ENCODE data around the gene OSBPL10.
"Not testable (repeated sequence)": the region's sequence is repeated elsewhere in the genome, so short reads cannot be mapped to it uniquely, and the experiment has no call there.

The OSBPL10 gene

GRCh38 chr3:31892916-31893573, 88.0 kb downstream of the OSBPL10 start:
- in situ Hi-C loops (cut with MboI; ENCODE audit: low sequenced_read_pairs) = no loop called here

DNA sequence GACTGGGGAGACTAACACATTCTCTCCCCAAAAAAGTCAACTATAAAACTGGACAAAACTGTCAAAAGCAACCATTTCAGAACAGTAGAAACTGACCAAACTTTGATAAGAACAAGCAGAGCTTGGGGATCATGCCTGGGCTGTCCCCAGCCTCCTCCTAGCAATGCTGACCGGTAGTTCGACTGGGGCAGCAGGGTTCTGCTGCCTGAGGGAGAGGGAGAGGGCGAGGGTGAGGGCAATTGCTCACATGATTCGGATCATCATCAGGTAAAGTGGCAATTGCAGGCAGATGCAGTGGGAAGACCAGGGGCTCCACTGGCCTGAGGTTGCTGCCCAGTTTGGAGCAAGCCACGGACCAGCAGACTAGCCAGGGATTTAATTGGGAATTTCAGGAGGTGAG, 88.6 kb downstream of the OSBPL10 start:
- in situ Hi-C loops (cut with MboI; ENCODE audit: low sequenced_read_pairs) = no loop called here

DNA sequence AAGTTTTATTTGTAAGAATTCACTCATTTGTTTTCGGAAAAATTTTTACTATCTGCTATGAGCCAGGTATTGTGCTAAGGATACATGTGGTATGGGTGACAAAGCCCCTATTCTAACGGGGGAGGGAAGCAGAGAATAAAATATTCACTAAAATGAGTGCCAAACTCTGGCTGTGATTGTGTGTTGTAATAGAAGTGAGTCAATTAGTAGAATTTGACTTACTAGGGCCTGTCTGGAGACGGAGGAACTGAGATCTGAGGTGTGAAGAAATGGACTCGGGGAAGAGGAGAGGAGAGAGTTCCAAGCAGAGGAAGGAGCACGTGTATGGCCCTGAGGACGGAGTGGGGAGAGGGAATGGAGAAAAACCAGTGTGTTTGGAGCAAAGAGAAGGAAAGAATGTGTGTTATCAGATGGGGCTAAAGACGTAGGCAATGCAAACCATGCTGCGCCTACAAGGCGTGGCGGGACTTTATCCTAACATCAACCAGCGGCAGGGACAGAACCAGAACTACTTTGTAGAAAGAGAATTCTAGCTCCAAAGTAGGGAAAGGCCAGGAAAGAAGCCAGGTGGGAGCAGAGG, 89.1 kb downstream of the OSBPL10 start:
- in situ Hi-C loops (cut with MboI; ENCODE audit: low sequenced_read_pairs) = no loop called here

GRCh38 chr3:31890742-31891469, 90.2 kb downstream of the OSBPL10 start:
- in situ Hi-C loops (cut with MboI; ENCODE audit: low sequenced_read_pairs) = no loop called here

- in situ Hi-C loops (cut with MboI; ENCODE audit: low sequenced_read_pairs) = no loop called here
Measured at GRCh38 chr3:31890007-31890406, 91.1 kb downstream of the OSBPL10 start.

DNA sequence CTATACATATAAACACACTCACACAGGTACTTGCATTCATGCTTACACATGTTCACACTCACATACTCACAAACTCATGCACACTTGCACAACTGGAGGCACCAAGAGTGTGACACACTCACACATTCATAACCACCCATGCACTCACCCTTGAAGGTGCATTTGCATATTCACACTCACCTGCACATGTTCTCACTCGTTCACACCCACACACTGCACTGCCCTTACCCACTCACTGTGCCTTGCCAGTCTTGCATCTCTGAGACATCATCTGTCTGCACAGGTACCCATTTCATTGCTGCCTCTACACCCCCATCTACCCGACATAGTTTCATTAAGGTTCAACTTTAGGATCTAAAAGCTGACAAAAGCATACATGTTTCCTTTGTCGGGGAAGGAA, 95.8 kb downstream of the OSBPL10 start:
- in situ Hi-C loops (cut with MboI; ENCODE audit: low sequenced_read_pairs) = no loop called here

- in situ Hi-C loops (cut with MboI; ENCODE audit: low sequenced_read_pairs) = no loop called here
Measured at GRCh38 chr3:31884251-31884650, 96.8 kb downstream of the OSBPL10 start.

GRCh38 chr3:31882895-31883294, 98.2 kb downstream of the OSBPL10 start:
- in situ Hi-C loops (cut with MboI; ENCODE audit: low sequenced_read_pairs) = no loop called here

GRCh38 chr3:31882431-31882830, 98.6 kb downstream of the OSBPL10 start:
- in situ Hi-C loops (cut with MboI; ENCODE audit: low sequenced_read_pairs) = no loop called here

DNA sequence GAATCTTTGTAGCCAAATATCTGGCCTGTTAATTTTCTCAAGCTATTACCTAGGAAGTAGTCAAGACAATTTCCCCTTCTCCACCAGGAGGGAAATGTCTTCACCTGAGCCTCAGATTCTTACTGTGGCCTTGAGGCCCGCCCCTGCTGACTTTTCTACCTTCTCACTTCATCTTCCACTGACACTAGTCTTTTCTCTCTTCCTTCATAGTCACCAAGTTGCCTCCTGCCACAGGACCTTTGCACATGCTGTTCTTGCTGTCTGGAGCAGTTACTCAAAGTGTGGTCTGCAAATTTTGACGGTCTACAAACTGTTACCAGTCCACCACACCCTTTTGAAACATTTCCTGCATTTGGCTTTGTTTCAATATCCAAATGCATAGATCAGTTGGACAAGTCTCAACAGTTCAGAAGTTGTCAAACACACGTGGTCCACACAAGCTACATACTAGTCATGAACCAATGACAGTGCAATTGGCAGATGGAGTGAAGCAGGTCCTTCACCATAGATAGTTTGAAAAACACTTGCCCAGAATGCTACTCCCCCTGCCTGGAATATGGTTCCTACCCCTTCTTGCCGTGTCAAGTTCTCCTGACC, 100.5 kb downstream of the OSBPL10 start:
- in situ Hi-C loops (cut with MboI; ENCODE audit: low sequenced_read_pairs) = no loop called here

DNA sequence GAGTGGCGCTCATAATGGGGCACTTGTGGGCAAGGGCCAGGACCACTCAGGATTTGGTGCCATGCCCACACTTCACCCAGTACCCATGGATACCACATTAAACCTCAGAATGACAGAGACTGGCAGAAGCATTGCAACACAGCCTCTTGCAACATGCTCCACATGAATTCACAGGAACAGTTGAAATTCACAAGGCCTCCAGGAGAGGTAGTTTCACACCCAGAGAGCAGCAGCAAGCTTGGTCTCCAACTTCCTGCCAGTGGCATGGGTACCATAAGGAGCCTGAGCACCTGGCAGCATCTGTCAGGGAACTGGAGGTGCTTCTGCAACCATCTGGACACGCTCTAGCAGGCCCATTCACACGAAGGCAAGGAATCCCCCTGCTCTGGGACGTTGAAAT, 101.0 kb downstream of the OSBPL10 start:
- in situ Hi-C loops (cut with MboI; ENCODE audit: low sequenced_read_pairs) = no loop called here

DNA sequence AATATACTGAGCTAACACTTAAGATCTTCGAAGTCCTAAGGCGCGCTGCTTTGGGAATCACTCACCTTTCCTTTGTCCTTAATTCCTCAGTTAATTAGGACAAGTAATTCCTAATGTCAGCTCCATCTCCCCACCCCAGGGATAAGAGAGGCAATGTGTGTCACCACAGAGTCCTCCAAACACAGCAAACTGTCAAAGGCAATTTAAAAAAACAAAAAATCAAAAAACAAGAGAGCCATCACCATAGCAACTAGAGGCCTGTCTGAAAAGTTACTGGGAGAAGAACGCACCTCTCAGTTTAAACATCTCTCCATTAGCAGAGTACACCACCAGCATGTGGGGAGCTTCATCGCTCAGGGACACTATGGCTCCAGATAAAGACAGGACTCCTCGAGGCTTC, 101.7 kb downstream of the OSBPL10 start:
- in situ Hi-C loops (cut with MboI; ENCODE audit: low sequenced_read_pairs) = no loop called here

GRCh38 chr3:31878231-31878838, 102.7 kb downstream of the OSBPL10 start:
- in situ Hi-C loops (cut with MboI; ENCODE audit: low sequenced_read_pairs) = no loop called here

DNA sequence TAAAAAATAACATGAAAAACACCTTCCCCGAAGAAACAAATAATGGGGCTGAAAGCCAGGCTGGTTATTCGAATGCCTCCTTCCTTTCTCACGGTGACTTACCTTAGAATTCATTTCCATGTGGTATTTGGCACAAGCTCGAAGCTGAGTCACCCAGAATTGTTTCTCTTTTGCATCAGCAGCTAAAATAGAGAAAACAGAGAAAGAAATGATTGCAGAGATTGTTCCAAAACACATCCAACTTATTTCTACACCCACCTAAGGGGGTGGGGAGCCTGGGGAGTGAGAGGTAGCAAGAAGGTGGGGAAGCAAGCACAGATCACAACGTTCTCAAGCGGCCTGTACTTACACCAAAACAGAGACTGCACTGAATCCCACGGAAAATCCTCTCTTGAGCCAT, 104.7 kb downstream of the OSBPL10 start:
- in situ Hi-C loops (cut with MboI; ENCODE audit: low sequenced_read_pairs) = no loop called here

- in situ Hi-C loops (cut with MboI; ENCODE audit: low sequenced_read_pairs) = no loop called here
Measured at GRCh38 chr3:31875437-31875836, 105.6 kb downstream of the OSBPL10 start.

- in situ Hi-C loops (cut with MboI; ENCODE audit: low sequenced_read_pairs) = no loop called here
Measured at GRCh38 chr3:31873254-31873820, 107.7 kb downstream of the OSBPL10 start.

DNA sequence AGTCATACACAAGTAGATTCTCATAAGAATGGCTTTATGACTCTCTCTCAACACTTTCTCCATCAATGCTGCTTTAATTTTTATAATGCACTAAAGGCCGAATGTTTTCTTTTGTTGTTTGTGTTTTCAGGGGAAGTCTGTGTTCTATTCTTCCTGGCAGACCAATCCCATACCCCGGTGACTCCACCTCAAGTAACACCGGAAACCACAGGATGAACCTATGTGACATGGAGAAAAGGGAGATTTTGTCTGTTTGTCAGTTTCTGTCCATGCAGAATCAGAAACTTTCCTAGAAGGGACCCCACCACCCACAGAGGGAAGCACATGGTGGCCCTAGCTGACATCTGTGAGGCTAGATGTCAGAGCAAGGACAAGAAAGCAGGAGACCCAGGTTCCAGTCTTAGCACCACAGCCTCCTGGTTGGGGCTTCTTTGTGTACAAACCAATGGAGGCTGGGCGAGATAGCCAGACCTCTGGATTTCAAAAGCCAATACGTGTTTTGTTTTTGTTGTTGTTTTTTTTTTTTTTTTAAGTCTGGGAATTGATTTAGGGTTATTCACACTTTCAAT, 109.0 kb downstream of the OSBPL10 start:
- in situ Hi-C loops (cut with MboI; ENCODE audit: low sequenced_read_pairs) = no loop called here

GRCh38 chr3:31870111-31870510, 111.0 kb downstream of the OSBPL10 start:
- in situ Hi-C loops (cut with MboI; ENCODE audit: low sequenced_read_pairs) = not testable (repeated sequence)

DNA sequence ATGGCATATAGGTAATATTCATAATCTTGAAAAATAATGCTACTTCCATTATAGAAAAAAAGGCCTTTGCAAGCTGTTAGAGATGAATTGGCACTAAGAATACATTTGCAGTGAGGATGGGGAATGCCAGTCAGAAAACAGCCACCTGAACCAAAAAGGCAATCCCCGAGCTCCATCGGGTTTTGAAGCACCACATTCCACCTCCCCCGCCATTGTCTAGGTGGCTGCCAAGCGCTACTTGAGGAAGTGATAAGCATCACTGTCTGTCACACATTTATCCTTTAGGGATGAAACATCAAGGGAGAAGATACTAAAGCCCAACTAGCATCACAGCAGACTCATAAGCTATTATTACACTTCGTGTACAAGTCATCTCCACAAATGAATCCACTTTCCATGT, 112.8 kb downstream of the OSBPL10 start:
- in situ Hi-C loops (cut with MboI; ENCODE audit: low sequenced_read_pairs) = no loop called here

DNA sequence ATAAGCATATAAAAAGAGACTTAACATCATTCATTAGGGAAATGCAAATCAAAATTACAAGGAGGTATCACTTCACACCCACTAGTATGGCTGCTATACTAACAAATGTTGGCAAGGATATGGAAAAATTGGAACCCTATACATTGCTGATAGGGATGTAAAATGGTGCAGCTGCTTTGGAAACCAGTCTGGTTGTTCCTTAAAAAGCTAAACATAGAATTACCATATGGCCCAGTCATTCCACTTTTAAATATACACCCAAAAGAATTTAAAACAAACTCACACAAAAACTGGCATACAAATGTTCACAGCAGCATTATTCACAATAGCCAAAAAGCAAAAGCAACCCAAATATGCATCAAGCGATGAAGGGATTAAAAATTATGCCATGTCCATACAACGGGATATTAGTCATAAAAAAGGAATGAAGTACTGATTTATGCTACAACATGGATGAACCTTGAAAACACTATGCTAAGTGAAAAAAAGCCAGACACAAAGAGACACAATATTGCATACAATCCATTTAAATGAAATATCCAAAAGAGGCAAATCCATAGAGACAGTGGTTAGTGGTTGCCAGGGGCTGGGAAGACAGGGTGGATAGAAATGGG, 118.3 kb downstream of the OSBPL10 start:
- in situ Hi-C loops (cut with MboI; ENCODE audit: low sequenced_read_pairs) = no loop called here

Measured in HL-60/S4 treated with retinoic acid at 250 ng/mL for 4 days and 3 days (cell line).